ENCODE measurements around the gene UBL3. TPM values are rescaled to one million over a fixed set of nuclear protein-coding genes. Genes with fewer than 3 reads are reported as not detected.

UBL3 gene
- total RNA-seq, 2 experiments from 2014 or later, result 39.5 to 41.9 TPM

DNA sequence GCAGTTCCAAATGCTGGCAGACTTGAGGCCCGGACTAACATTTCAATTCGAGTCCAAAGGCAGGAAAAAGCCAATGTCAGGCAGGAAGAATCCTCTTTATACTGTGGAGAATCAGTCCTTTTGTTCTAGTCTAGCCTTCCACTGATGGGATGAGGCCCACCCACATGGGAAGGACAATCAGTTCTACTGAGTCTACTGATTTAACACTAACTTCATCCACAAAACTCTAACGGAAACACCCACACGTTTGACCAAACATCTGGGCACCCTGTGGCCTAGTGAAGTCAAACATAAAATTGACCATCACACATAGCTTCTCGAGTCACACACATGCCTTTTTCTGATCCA is 100.3 kb downstream of the UBL3 start:
- no peaks in the 10 kb centered on the region for H3K4me1 Mint-ChIP-seq (ENCODE audit: low read depth)
- H3K4me3 Mint-ChIP-seq, result no peak overlapping the region
- Histone ChIP-seq H3K27ac (ENCODE audit: low read depth in 1 of 2, low read length in 2 of 2) (no peak overlapping the region), H3K36me3 (ENCODE audit: insufficient read depth, low read length) (no peaks in the 10 kb centered on the region), H3K27me3 (ENCODE audit: control insufficient read depth in 1 of 2, insufficient read depth in 2 of 2, low read length in 2 of 2) (no peaks in the 10 kb centered on the region), H3K9me3 (ENCODE audit: control insufficient read depth in 1 of 2, insufficient read depth in 1 of 2, low read length in 2 of 2) (no peaks in the 10 kb centered on the region), H3K4me1 (ENCODE audit: insufficient read depth, low read length) (no peaks in the 10 kb centered on the region), H3K4me3 (ENCODE audit: low read length) (no peak overlapping the region)
- H3K27ac Mint-ChIP-seq, result no peak overlapping the region
- ChIA-PET POLR2A (no interaction called here), CTCF (no interaction called here)
- ATAC-seq (ENCODE audit: poor library complexity) (no peak), DNase-seq (no peak)
- peaks cover 4% of the 10 kb centered on the region for H3K27me3 Mint-ChIP-seq
- TF ChIP-seq CTCF (IDR thresholded peaks at IDR 0.05), result no peak
- no peaks in the 10 kb centered on the region for H3K9me3 Mint-ChIP-seq
- intact Hi-C loops (cut with DNase I, micrococcal nuclease), result no loop called here
- no peaks in the 10 kb centered on the region for H3K36me3 Mint-ChIP-seq (ENCODE audit: low read depth)

DNA sequence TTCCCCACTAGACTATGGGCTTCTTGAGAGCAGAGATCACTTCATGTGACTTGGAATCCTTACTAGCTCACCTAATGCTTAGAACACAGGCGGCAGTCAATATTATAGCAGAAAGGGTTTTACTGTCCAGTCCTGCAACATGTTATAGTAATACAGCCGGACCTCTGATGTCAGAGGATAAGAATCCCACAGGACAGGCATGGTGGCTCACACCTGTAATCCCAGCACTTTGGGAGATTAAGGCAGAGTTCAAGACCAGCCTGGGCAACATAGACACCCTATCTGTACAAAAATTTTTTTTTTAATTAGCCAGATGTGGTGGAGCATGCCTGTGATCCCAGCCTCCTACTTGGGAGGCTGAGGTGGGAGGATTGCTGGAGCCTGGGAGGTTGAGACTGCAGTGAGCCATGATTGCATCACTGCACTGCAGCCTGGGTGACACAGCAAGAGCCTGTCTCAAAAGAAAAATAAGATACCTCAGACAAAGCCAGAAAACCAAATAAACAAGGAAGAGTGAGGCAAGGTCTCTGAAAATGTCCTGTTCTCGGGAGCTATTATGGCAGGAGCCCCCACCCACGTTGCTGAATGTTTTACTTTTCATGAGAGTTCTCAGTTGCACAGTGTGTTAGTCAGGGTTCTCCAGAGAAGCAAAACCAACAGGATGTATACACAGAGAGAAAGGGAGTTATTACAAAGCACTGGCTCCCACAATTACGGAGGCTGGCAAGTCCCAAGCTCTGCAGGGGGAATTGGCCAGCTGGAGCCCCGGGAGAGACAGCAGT is 100.8 kb downstream of the UBL3 start:
- peaks cover 4% of the 10 kb centered on the region for H3K27me3 Mint-ChIP-seq
- no peak overlapping the region for H3K27ac Mint-ChIP-seq
- DNase-seq, result no peak
- Histone ChIP-seq H3K27me3 (ENCODE audit: control insufficient read depth in 1 of 2, insufficient read depth in 2 of 2, low read length in 2 of 2) (no peaks in the 10 kb centered on the region), H3K36me3 (ENCODE audit: insufficient read depth, low read length) (no peaks in the 10 kb centered on the region), H3K9me3 (ENCODE audit: control insufficient read depth in 1 of 2, insufficient read depth in 1 of 2, low read length in 2 of 2) (no peaks in the 10 kb centered on the region), H3K27ac (ENCODE audit: low read depth in 1 of 2, low read length in 2 of 2) (no peak overlapping the region), H3K4me3 (ENCODE audit: low read length) (no peak overlapping the region), H3K4me1 (ENCODE audit: insufficient read depth, low read length) (no peaks in the 10 kb centered on the region)
- intact Hi-C loops (cut with DNase I, micrococcal nuclease), result no loop called here
- ChIA-PET POLR2A (no interaction called here), CTCF (no interaction called here)
- H3K4me3 Mint-ChIP-seq, result no peak overlapping the region
- TF ChIP-seq CTCF (IDR thresholded peaks at IDR 0.05), result no peak
- no peaks in the 10 kb centered on the region for H3K9me3 Mint-ChIP-seq
- no peak for ATAC-seq (ENCODE audit: poor library complexity)
- H3K4me1 Mint-ChIP-seq (ENCODE audit: low read depth), result no peaks in the 10 kb centered on the region
- no peaks in the 10 kb centered on the region for H3K36me3 Mint-ChIP-seq (ENCODE audit: low read depth)

DNA sequence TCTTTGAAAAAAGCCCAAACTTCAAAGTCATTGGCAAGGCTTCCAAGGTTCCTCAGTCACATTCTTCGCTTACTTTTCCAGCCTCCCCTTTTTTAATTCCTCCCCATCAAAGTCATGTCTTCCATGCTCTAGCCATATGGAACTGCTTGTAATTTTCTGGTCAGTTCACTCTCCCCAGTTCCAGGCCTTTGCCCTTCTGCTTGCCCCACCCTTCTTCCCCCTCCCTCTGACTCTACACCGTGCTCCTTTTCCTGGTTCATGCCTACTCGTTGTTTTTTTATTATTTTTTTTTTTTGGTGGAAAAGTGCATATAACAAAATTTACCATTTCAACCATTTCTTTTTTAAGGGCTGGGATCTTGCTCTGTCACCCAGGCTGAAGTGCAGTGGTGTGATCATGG is 102.3 kb downstream of the UBL3 start:
- POLR2A ChIA-PET, result no interaction called here
- no peak overlapping the region for H3K27ac Mint-ChIP-seq
- no peaks in the 10 kb centered on the region for H3K4me1 Mint-ChIP-seq (ENCODE audit: low read depth)
- H3K9me3 Mint-ChIP-seq, result no peaks in the 10 kb centered on the region
- Histone ChIP-seq H3K4me3 (ENCODE audit: low read length) (no peak overlapping the region), H3K9me3 (ENCODE audit: control insufficient read depth in 1 of 2, insufficient read depth in 1 of 2, low read length in 2 of 2) (no peaks in the 10 kb centered on the region), H3K27ac (ENCODE audit: low read depth in 1 of 2, low read length in 2 of 2) (no peak overlapping the region), H3K27me3 (ENCODE audit: control insufficient read depth in 1 of 2, insufficient read depth in 2 of 2, low read length in 2 of 2) (no peaks in the 10 kb centered on the region), H3K36me3 (ENCODE audit: insufficient read depth, low read length) (no peaks in the 10 kb centered on the region), H3K4me1 (ENCODE audit: insufficient read depth, low read length) (no peaks in the 10 kb centered on the region)
- ATAC-seq (ENCODE audit: poor library complexity) (no peak), DNase-seq (no peak)
- peaks cover 4% of the 10 kb centered on the region for H3K27me3 Mint-ChIP-seq
- no peaks in the 10 kb centered on the region for H3K36me3 Mint-ChIP-seq (ENCODE audit: low read depth)
- no peak overlapping the region for H3K4me3 Mint-ChIP-seq
- TF ChIP-seq CTCF (IDR thresholded peaks at IDR 0.05), result no peak
- CTCF ChIA-PET, result no interaction called here
- intact Hi-C loops (cut with DNase I, micrococcal nuclease), result no loop called here

Measured in CD4-positive, alpha-beta T cell (primary cell).